ENCODE measurements around the gene HCAR3.
A peak's percentile ranks its signal among the peaks of the same experiment; 100 is the strongest.
"Not testable (repeated sequence)": the region's sequence is repeated elsewhere in the genome, so short reads cannot be mapped to it uniquely, and the experiment has no call there.

HCAR3 gene

DNA sequence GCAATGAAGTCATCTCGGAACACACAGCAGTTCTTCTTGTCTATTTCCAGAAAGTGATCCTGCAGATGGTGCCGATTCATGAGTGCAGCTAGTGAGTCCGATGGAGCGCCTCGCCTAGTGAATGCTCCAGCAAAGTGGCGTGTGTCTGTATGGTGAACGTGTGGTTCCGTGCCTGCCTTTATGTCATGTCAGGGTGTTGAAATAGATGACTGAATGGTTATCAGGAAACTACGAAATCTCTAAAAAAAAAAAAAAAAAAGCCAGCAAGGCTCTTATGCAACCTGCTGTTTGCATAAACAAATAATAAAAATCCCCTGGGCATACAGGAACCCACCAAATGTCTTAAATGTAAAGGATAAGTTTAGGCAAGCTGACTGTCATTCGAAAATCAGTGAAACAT, at the start of gene HCAR3:
HCAR3 (minus strand) TSS at position 154 of the 400 bp plus-strand sequence; CDS start at position 80, 74 bp downstream.
- peak; percentile 54 for DNase-seq (ENCODE audit: low read depth)

- DNase-seq (ENCODE audit: low read depth): no peak
Measured at GRCh38 chr12:122757568-122757967, 41.0 kb upstream of the HCAR3 start.

- DNase-seq (ENCODE audit: low read depth): no peak
Measured at GRCh38 chr12:122754790-122755189, 38.2 kb upstream of the HCAR3 start.

GRCh38 chr12:122753319-122753650, 36.7 kb upstream of the HCAR3 start:
- DNase-seq (ENCODE audit: low read depth): no peak

DNA sequence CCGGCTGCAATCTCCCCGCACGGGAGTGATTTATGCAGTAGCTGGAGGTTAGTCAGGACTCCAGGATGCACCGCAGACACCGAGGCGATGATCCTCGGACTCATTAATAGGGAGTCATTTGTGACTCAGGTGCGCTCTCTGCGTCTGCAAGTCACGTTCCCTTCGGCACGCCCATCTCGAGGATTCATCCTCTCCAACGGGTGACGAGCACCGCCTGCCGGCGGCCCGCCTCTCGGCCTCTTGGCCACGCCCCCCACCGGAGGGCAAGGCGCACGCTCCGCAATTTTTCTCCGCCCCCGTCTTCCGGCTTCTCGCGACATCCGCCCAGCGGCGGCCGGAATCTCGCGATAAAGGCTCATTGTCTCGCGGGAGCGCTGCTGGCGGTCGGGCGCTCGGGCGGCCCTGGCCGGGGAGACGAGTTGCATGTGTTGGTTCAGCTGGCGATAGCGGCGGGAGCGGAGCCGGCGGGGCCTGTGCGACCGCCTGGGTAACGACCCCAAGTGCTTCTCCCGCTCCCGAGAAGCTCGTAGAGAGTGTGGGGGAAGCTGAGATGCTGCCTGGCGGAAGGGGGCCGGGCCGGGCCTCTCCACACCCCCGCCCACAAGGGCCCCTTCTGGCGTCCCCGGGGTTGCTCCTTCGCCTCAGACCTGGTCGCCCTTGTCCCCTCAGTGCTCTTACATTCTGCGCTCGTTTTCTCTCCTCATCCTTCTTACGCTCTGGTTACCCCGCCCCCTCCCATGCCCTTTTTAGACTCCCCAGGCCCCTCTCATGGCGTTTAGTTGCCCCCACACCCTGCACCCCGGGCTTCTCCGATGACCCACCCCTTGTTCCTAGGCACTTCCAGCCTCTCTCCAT, 36.1 kb upstream of the HCAR3 start, which contains the start of gene DENR:
DENR (plus strand) TSS at position 361 of the 855 bp plus-strand sequence. CDS start 878 bp downstream, outside the sequence.
- peak; percentile 95 for DNase-seq (ENCODE audit: low read depth)

DNA sequence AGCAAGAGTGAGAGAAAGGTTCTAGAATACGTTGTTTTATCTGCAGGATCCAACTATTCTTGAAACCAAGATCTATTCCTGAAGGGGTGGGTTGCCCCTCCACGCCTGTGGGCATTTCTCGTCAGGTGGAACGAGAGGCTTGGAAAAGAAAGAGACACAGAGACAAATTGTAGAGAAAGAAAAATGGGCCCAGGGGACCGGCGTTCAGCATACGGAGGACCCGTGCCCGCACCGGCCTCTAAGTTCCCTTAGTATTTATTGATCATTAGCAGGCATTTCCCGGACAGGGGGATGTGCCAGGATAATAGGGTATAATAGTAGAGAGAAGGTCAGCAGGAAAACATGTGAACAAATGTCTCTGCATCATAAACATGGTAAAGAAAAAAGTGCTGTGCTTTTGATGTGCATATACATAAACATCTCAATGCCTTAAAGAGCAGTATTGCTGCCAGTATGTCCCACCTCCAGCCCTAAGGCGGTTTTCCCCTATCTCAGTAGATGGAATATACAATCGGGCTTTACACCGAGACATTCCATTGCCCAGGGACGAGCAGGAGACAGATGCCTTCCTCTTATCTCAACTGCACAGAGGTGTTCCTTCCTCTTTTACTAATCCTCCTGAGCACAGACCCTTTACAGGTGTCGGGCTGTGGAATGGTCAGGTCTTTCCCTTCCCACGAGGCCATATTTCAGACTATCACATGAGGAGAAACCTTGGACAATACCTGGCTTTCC, 34.3 kb upstream of the HCAR3 start:
- DNase-seq (ENCODE audit: low read depth): not testable (repeated sequence)

GRCh38 chr12:122749569-122750332, 33.1 kb upstream of the HCAR3 start:
- no peak for DNase-seq (ENCODE audit: low read depth)

GRCh38 chr12:122747224-122748135, 30.9 kb upstream of the HCAR3 start:
- DNase-seq (ENCODE audit: low read depth): no peak

DNA sequence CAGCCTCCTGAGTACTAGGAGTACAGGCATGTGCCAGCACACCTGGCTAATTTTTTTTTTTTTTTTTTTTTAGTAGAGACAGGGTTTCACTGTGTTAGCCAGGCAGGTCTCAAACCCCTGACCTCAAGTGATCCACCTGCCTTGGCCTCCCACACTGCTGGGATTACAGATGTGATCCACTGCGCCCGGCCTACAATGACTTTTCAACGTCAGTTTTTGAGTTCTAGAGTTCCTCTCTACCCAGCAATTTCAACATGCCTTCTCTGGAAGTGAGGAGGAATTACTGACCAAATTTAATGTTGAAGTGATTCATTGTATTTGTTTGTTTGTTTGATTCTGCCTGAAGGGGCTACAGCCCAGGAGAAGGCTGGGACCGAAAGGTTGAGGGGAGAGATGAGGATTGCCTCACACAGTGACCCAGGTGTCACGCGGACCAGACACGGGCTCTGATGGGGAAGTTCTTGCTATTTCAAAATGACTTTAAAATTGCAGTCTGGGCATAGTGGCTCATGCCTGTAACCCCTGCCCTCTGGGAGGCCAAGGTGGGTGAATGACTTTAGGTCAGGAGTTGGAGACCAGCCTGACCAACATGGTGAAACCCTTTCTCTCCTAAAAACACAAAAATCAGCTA, 27.4 kb upstream of the HCAR3 start:
- DNase-seq (ENCODE audit: low read depth): no peak

DNA sequence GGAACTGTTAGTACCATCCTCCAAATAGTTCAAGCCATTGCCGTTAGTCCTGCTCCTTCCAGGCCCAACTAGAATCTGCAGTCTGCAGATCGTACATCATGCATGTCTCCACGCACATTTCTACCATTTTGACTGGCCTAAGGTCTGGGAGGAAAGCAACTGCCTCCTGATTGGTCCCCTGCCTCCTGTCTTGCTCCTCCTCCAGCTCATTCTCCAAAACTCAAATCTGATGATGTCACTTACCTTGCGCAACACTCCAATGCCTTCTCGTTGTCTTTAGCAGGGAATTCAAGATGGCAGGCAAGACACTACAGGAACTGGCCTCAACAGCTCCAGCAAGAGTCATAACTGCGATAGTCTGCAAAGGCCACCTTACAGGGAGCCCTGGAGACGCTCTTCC, 23.7 kb upstream of the HCAR3 start:
- DNase-seq (ENCODE audit: low read depth): peak; percentile 28

GRCh38 chr12:122738571-122738970, 22.0 kb upstream of the HCAR3 start:
- peak; percentile 66 for DNase-seq (ENCODE audit: low read depth)

- DNase-seq (ENCODE audit: low read depth): no peak
Measured at GRCh38 chr12:122732611-122733010, 16.0 kb upstream of the HCAR3 start.

DNA sequence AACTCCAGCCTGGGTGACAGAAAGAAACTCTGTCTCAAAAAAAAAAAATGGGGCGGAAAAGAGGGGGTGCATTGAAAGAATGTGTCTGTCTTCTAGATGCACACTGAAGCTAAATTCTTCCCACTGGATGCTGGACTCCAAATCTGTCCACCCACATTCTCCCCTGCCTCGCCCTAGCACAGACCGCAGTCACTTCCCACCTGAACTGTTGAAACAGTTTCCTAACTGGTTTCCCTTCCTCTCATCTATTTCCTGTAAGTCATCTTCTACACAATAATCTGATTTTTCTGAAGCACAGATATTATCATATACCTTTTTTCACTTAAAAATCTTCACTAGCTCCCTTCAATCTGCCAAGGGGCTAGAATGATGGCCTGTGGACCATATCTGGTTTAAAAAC, 15.6 kb upstream of the HCAR3 start:
- DNase-seq (ENCODE audit: low read depth): no peak

GRCh38 chr12:122730215-122731014, 13.8 kb upstream of the HCAR3 start, which contains the start of gene HCAR1:
Gene HCAR1, minus strand, starts transcription at chr12:122730844. Its CDS starts 505 bp downstream, at chr12:122730339.
- no peak for DNase-seq (ENCODE audit: low read depth)

- no peak for DNase-seq (ENCODE audit: low read depth)
Measured at GRCh38 chr12:122729583-122730214, 13.1 kb upstream of the HCAR3 start.

- DNase-seq (ENCODE audit: low read depth): peak; percentile 44
Measured at GRCh38 chr12:122726080-122726558, 9.5 kb upstream of the HCAR3 start.

GRCh38 chr12:122725452-122726079, 9.0 kb upstream of the HCAR3 start:
- no peak for DNase-seq (ENCODE audit: low read depth)

- DNase-seq (ENCODE audit: low read depth): no peak
Measured at GRCh38 chr12:122724641-122725243, 8.1 kb upstream of the HCAR3 start.

Measured in amniotic epithelial cell (primary cell).